HepG2 (cell line): ENCODE results near the gene TEAD4. TPM values are rescaled to one million over a fixed set of nuclear protein-coding genes. Genes with fewer than 3 reads are reported as not detected.

Experiments used
- ATM ChIP-seq: fragments of 450-650 bp; IDR thresholded peaks from 2 replicates; pipeline ENCODE4 v1.7.1; 2017; ENCODE audit warnings: mild to moderate bottlenecking, borderline replicate concordance
- SMYD3 ChIP-seq: sonication (generic); formaldehyde crosslinking; IDR thresholded peaks from 2 replicates; pipeline ENCODE4 v1.8.1; 2023; ENCODE audit warnings: mild to moderate bottlenecking, missing genetic modification reagents
- TP53 ChIP-seq: sonication (generic); formaldehyde crosslinking; conservative IDR thresholded peaks from 2 replicates; pipeline ENCODE4 v1.4.0; 2020; ENCODE audit warnings: missing genetic modification reagents
- XRCC5 ChIP-seq: fragments of 200-400 bp; formaldehyde crosslinking; optimal IDR thresholded peaks from 2 replicates; pipeline ENCODE3; 2017; ENCODE audit warnings: mild to moderate bottlenecking, low read length
- ZFP62 ChIP-seq: sonication (generic); formaldehyde crosslinking; IDR thresholded peaks from 2 replicates; pipeline ENCODE4 v1.4.0; 2020; ENCODE audit warnings: missing genetic modification reagents
- ZFX ChIP-seq: sonication (generic); formaldehyde crosslinking; IDR thresholded peaks from 2 replicates; pipeline ENCODE4 v1.4.0; 2020; ENCODE audit warnings: mild to moderate bottlenecking, low read depth, missing genetic modification reagents, moderate library complexity
- ZNF20 ChIP-seq: sonication (generic); formaldehyde crosslinking; IDR thresholded peaks from 2 replicates; pipeline ENCODE4 v1.4.0; 2020; ENCODE audit warnings: mild to moderate bottlenecking, moderate library complexity, missing genetic modification reagents
- ZNF251 ChIP-seq: sonication (generic); formaldehyde crosslinking; IDR thresholded peaks from 2 replicates; pipeline ENCODE4 v1.9.0; 2021; ENCODE audit warnings: mild to moderate bottlenecking, missing genetic modification reagents
- ZNF484 ChIP-seq: sonication (generic); formaldehyde crosslinking; IDR thresholded peaks from 2 replicates; pipeline ENCODE4 v1.5.1; 2020; ENCODE audit warnings: mild to moderate bottlenecking, low read depth, missing genetic modification reagents, borderline replicate concordance
- ZNF605 ChIP-seq: sonication (generic); formaldehyde crosslinking; IDR thresholded peaks from 2 replicates; pipeline ENCODE4 v1.8.0; 2022; ENCODE audit warnings: mild to moderate bottlenecking, missing genetic modification reagents
- ZNF737 ChIP-seq: sonication (generic); formaldehyde crosslinking; IDR thresholded peaks from 2 replicates; pipeline ENCODE4 v1.5.0; 2020; ENCODE audit warnings: missing genetic modification reagents, mild to moderate bottlenecking, borderline replicate concordance
- ZNF776 ChIP-seq: sonication (generic); formaldehyde crosslinking; IDR thresholded peaks from 2 replicates; pipeline ENCODE4 v1.4.0; 2020; ENCODE audit warnings: mild to moderate bottlenecking, missing genetic modification reagents
- polyA plus RNA-seq, 8 experiments: library from polyadenylated mRNA; depleted of rRNA in 3 of 8; stranded (reverse) in 7 of 8; unstranded in 1 of 8; fragments of >200 nt; fragmentation: Illumina TruSeq in 4 of 8; extraction: Trizol in 4 of 8; gene quantifications; 2 replicates each; pipeline versions ENCODE4 v1.2.1 to v1.2.3, GENCODE V29; 2011 to 2016; ENCODE audit warnings: low read depth in 4 of 8, missing spikeins in 1 of 8, mixed read lengths in 1 of 8; ENCODE audit not compliant: insufficient read depth in 1 of 8
- total RNA-seq, 5 experiments: library from RNA; depleted of rRNA; stranded (reverse); fragments of >200 nt; fragmentation: Illumina TruSeq; extraction: Trizol; gene quantifications; 2 replicates each; pipeline ENCODE4 v1.2.3, GENCODE V29; 2016; ENCODE audit warnings: low read depth in 1 of 5
- TF ChIP-seq, protein P1 (sequence below): sonication (generic); formaldehyde crosslinking; IDR thresholded peaks from 2 replicates; pipeline ENCODE4 v1.4.0; 2020; ENCODE audit warnings: missing genetic modification reagents, borderline replicate concordance
- TF ChIP-seq, protein P2 (sequence below): IDR thresholded peaks from 2 replicates; pipeline ENCODE4 v1.6.1; 2016; ENCODE audit warnings: mild to moderate bottlenecking, missing biosample characterization, missing genetic modification reagents
- TF ChIP-seq, protein P3 (sequence below): sonication (generic); formaldehyde crosslinking; IDR thresholded peaks from 2 replicates; pipeline ENCODE4 v1.4.0; 2020; ENCODE audit warnings: missing genetic modification reagents
- TF ChIP-seq, protein P4 (sequence below): IDR thresholded peaks from 2 replicates; pipeline ENCODE4 v1.6.1; 2016; ENCODE audit warnings: low read depth, control low read depth
- TF ChIP-seq, protein P5 (sequence below): sonication (generic); formaldehyde crosslinking; IDR thresholded peaks from 2 replicates; pipeline ENCODE4; 2020; ENCODE audit warnings: missing genetic modification reagents, mild to moderate bottlenecking, borderline replicate concordance
- TF ChIP-seq, protein P6 (sequence below): sonication (generic); formaldehyde crosslinking; IDR thresholded peaks from 2 replicates; pipeline ENCODE4 v1.4.0; 2020; ENCODE audit warnings: low read depth, mild to moderate bottlenecking, missing genetic modification reagents

Gene TEAD4
- total and polyA plus RNA-seq, 2 of the 13 experiments (the other 11 are each of a cell fraction or from before 2014, with no cell fraction given): 45.0 to 69.4 TPM

DNA sequence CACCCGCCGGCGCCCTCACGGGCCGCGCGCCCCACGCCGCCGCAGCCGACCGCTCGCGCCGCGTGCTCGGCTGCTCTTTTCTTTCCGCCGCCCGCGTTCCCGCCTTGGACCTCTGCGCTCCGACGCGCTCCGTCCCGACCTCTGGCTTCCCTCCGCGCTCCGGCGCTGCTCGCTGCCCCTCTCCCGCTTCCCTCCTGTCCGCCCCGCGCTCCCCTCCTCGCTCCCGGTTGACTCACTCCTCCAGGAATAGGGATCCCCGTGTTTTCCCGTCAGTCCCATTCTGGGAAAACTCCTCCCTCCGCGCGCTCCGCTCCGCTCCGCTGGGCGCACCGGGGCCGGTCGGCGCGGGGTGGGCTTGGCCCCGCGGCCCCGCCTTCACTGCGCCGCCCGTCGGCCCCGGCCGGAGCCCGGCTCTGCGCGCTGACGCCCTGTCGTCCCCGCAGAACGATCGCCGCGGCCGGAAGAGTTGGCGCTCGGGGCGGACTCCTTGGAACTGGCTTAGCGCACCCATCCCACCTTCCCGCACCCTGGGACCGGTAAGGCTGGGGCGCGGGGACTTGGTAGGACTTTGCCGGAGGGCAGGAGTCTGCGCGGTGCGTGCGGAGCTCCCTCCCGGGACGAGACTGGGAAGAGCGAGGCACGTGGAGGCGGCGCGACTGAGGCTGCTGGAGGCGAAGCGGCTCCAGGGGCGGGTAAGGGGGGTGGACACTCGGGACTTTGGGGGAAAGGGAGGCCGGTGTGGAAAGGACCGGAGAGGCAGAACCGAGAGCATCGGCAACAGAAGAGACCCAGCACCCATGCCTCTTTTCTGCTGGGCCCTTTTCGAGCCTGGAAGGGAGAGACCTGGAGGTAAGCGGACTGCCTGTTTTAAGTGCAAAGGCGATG lies 550 bp downstream of the TEAD4 start (continued):
- TF ChIP-seq ZNF605 (CRISPR knock-in tag): 0 out of 2 replicates have a peak, but pooled peaks have one; percentile 17
- no peak for TF ChIP-seq ZFP62 (CRISPR knock-in tag)
- peak; percentile 15 for TF ChIP-seq XRCC5
- TF ChIP-seq ZFX (CRISPR knock-in tag): peak; percentile 50; the same call in 1 of the 2 replicates
- no peak for TF ChIP-seq ZNF251 (CRISPR knock-in tag)
- TF ChIP-seq, protein P1, sequence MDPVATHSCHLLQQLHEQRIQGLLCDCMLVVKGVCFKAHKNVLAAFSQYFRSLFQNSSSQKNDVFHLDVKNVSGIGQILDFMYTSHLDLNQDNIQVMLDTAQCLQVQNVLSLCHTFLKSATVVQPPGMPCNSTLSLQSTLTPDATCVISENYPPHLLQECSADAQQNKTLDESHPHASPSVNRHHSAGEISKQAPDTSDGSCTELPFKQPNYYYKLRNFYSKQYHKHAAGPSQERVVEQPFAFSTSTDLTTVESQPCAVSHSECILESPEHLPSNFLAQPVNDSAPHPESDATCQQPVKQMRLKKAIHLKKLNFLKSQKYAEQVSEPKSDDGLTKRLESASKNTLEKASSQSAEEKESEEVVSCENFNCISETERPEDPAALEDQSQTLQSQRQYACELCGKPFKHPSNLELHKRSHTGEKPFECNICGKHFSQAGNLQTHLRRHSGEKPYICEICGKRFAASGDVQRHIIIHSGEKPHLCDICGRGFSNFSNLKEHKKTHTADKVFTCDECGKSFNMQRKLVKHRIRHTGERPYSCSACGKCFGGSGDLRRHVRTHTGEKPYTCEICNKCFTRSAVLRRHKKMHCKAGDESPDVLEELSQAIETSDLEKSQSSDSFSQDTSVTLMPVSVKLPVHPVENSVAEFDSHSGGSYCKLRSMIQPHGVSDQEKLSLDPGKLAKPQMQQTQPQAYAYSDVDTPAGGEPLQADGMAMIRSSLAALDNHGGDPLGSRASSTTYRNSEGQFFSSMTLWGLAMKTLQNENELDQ: no peak
- TF ChIP-seq, protein P2, sequence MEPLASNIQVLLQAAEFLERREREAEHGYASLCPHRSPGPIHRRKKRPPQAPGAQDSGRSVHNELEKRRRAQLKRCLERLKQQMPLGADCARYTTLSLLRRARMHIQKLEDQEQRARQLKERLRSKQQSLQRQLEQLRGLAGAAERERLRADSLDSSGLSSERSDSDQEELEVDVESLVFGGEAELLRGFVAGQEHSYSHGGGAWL (CRISPR knock-in tag): peak; percentile 63; the same call in 1 of the 2 replicates
- no peak for TF ChIP-seq ZNF20
- TF ChIP-seq, protein P3, sequence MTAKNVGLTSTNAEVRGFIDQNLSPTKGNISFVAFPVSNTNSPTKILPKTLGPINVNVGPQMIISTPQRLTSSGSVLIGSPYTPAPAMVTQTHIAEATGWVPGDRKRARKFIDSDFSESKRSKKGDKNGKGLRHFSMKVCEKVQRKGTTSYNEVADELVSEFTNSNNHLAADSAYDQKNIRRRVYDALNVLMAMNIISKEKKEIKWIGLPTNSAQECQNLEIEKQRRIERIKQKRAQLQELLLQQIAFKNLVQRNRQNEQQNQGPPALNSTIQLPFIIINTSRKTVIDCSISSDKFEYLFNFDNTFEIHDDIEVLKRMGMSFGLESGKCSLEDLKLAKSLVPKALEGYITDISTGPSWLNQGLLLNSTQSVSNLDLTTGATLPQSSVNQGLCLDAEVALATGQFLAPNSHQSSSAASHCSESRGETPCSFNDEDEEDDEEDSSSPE: peak; percentile 48; the same call in 1 of the 2 replicates
- TF ChIP-seq, protein P4, sequence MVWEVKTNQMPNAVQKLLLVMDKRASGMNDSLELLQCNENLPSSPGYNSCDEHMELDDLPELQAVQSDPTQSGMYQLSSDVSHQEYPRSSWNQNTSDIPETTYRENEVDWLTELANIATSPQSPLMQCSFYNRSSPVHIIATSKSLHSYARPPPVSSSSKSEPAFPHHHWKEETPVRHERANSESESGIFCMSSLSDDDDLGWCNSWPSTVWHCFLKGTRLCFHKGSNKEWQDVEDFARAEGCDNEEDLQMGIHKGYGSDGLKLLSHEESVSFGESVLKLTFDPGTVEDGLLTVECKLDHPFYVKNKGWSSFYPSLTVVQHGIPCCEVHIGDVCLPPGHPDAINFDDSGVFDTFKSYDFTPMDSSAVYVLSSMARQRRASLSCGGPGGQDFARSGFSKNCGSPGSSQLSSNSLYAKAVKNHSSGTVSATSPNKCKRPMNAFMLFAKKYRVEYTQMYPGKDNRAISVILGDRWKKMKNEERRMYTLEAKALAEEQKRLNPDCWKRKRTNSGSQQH (CRISPR knock-in tag): no peak
- no peak for TF ChIP-seq TP53
- TF ChIP-seq, protein P5, sequence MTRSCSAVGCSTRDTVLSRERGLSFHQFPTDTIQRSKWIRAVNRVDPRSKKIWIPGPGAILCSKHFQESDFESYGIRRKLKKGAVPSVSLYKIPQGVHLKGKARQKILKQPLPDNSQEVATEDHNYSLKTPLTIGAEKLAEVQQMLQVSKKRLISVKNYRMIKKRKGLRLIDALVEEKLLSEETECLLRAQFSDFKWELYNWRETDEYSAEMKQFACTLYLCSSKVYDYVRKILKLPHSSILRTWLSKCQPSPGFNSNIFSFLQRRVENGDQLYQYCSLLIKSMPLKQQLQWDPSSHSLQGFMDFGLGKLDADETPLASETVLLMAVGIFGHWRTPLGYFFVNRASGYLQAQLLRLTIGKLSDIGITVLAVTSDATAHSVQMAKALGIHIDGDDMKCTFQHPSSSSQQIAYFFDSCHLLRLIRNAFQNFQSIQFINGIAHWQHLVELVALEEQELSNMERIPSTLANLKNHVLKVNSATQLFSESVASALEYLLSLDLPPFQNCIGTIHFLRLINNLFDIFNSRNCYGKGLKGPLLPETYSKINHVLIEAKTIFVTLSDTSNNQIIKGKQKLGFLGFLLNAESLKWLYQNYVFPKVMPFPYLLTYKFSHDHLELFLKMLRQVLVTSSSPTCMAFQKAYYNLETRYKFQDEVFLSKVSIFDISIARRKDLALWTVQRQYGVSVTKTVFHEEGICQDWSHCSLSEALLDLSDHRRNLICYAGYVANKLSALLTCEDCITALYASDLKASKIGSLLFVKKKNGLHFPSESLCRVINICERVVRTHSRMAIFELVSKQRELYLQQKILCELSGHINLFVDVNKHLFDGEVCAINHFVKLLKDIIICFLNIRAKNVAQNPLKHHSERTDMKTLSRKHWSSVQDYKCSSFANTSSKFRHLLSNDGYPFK (CRISPR knock-in tag): no peak
- peak; percentile 56; the same call in 1 of the 2 replicates for TF ChIP-seq ZNF776
- no peak for TF ChIP-seq ZNF737 (CRISPR knock-in tag)
- TF ChIP-seq, protein P6, sequence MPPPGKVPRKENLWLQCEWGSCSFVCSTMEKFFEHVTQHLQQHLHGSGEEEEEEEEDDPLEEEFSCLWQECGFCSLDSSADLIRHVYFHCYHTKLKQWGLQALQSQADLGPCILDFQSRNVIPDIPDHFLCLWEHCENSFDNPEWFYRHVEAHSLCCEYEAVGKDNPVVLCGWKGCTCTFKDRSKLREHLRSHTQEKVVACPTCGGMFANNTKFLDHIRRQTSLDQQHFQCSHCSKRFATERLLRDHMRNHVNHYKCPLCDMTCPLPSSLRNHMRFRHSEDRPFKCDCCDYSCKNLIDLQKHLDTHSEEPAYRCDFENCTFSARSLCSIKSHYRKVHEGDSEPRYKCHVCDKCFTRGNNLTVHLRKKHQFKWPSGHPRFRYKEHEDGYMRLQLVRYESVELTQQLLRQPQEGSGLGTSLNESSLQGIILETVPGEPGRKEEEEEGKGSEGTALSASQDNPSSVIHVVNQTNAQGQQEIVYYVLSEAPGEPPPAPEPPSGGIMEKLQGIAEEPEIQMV (CRISPR knock-in tag): 0 out of 2 replicates have a peak, but pooled peaks have one; percentile 39
- TF ChIP-seq SMYD3: no peak
- TF ChIP-seq ZNF484: no peak
- TF ChIP-seq ATM: no peak
